ENCODE data around the gene CHPT1.
A peak's percentile ranks its signal among the peaks of the same experiment; 100 is the strongest.

CHPT1 gene

GRCh38 chr12:101768781-101769180, 71.3 kb downstream of the CHPT1 start:
- DNase-seq, result no peak

DNA sequence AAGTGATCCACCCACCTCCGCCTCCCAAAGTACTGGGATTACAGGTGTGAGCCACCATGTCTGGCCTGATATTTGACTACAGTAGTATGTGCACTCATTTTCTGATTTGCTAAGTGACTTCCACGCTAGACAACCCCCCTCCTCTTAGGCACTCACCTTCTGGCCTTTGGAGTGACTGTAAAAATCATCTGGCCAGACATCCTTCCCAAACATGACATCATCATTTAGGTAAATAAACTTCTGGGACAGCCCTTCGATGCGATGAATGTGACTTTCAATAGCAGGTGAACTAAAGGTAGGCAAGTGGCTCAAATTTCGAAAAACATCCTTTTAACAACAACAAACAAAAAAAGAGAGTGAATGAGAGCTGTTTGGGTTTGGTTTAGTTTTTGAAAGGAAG, 72.4 kb downstream of the CHPT1 start:
- DNase-seq, result no peak

- DNase-seq, result no peak
These were observed 74.8 kb downstream of the CHPT1 start for GRCh38 chr12:101772012-101772775.

GRCh38 chr12:101773650-101774162, 76.3 kb downstream of the CHPT1 start:
- DNase-seq, result peak; percentile 39

- no peak for DNase-seq
These were observed 78.4 kb downstream of the CHPT1 start for GRCh38 chr12:101775816-101776215.

GRCh38 chr12:101777485-101777884, 80.0 kb downstream of the CHPT1 start:
- no peak for DNase-seq

- no peak for DNase-seq
These were observed 80.5 kb downstream of the CHPT1 start for GRCh38 chr12:101777978-101778377.

Measured in NCI-H2107 (cell line).